HEK293T (cell line): ENCODE measurements around the gene LPCAT4.
A peak's percentile ranks its signal among the peaks of the same experiment; 100 is the strongest.

ENCODE experiments used
- CTCF ChIA-PET: fragments of 350-600 bp; formaldehyde crosslinking; extraction: SDS; loops from one replicate; lab custom pipeline; 2021; ENCODE audit warnings: antibody characterized with exemption, inconsistent platforms; lab: Yijun Ruan, JAX
- POLR2A ChIA-PET: fragments of 350-600 bp; formaldehyde crosslinking; extraction: SDS; loops from one replicate; lab custom pipeline; 2020; ENCODE audit warnings: antibody characterized with exemption, inconsistent platforms; lab: Yijun Ruan, JAX
- DNase-seq: peaks from one replicate; pipeline ENCODE4 v3.0.0; 2012; ENCODE audit warnings: mixed read lengths; ENCODE audit errors: extremely low spot score
- ARNT ChIP-seq: fragments of 450-650 bp; IDR thresholded peaks from 2 replicates; pipeline ENCODE4 v1.6.1; 2017; ENCODE audit warnings: mild to moderate bottlenecking
- BHLHE40 ChIP-seq: fragments of 450-650 bp; IDR thresholded peaks from 2 replicates; pipeline ENCODE4 v1.6.1; 2016; ENCODE audit warnings: mild to moderate bottlenecking, moderate library complexity, borderline replicate concordance
- CTBP1 ChIP-seq: fragments of 450-650 bp; IDR thresholded peaks from 2 replicates; pipeline ENCODE4 v1.6.1; 2016; ENCODE audit warnings: borderline replicate concordance
- ELF4 ChIP-seq: fragments of 450-650 bp; IDR thresholded peaks from 2 replicates; pipeline ENCODE4 v1.6.1; 2017; ENCODE audit warnings: antibody characterized with exemption
- FOXA1 ChIP-seq: fragments of 450-650 bp; IDR thresholded peaks from 2 replicates; pipeline ENCODE4 v1.6.1; 2016; ENCODE audit warnings: mild to moderate bottlenecking
- FOXK2 ChIP-seq: fragments of 450-650 bp; IDR thresholded peaks from 2 replicates; pipeline ENCODE4 v1.6.1; 2016; ENCODE audit warnings: mild to moderate bottlenecking
- FOXM1 ChIP-seq: fragments of 450-650 bp; IDR thresholded peaks from 2 replicates; pipeline ENCODE4 v1.6.1; 2017; ENCODE audit warnings: mild to moderate bottlenecking, borderline replicate concordance
- HDGF ChIP-seq: fragments of 450-650 bp; IDR thresholded peaks from 2 replicates; pipeline ENCODE4 v1.6.1; 2017; ENCODE audit warnings: antibody characterized with exemption, borderline replicate concordance
- L3MBTL2 ChIP-seq: fragments of 450-650 bp; conservative IDR thresholded peaks from 2 replicates; pipeline ENCODE4 v1.6.1; 2016; ENCODE audit warnings: mild to moderate bottlenecking
- LEF1 ChIP-seq: fragments of 450-650 bp; IDR thresholded peaks from 2 replicates; pipeline ENCODE4 v1.6.1; 2017; ENCODE audit warnings: mild to moderate bottlenecking, borderline replicate concordance
- NFRKB ChIP-seq: fragments of 450-650 bp; IDR thresholded peaks from 2 replicates; pipeline ENCODE4 v1.6.1; 2016; ENCODE audit warnings: mild to moderate bottlenecking, moderate library complexity
- SP1 ChIP-seq: fragments of 450-650 bp; IDR thresholded peaks from 2 replicates; pipeline ENCODE4 v1.6.1; 2017
- SUZ12 ChIP-seq: fragments of 450-650 bp; IDR thresholded peaks from 2 replicates; pipeline ENCODE4 v1.6.1; 2016; ENCODE audit warnings: mild to moderate bottlenecking
- TARDBP ChIP-seq: fragments of 450-650 bp; IDR thresholded peaks from 2 replicates; pipeline ENCODE4 v1.6.1; 2016
- ZNF384 ChIP-seq: fragments of 450-650 bp; IDR thresholded peaks from 2 replicates; pipeline ENCODE4 v1.6.1; 2016
- TF ChIP-seq, protein P1 (sequence below): fragments of 450-650 bp; IDR thresholded peaks from 2 replicates; pipeline ENCODE4 v1.6.1; 2016

LPCAT4 gene

DNA sequence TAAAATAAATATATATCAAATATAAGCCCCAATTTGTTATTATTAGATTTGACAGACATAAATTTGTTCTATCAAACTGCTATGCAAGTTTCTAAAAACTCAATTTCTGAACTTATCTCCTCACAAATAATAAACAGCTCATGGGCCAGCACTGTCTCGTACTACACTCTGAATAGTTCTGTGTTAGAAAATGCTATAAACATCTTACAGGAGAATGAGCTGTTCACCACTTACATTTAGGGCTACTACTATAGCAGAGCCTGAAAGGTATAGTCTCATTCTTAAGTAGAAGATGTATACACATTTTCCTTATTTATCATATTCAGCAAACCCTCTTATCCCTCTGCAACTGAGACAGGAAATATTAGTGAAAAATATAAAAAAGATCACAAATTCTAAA is 42.1 kb downstream of the LPCAT4 start:
- POLR2A ChIA-PET = no interaction called here
- TF ChIP-seq L3MBTL2 (no peak), FOXA1 (no peak), ARNT (no peak), HDGF (no peak), FOXK2 (no peak), SUZ12 (no peak)
- no peak for DNase-seq
- CTCF ChIA-PET = no interaction called here

DNA sequence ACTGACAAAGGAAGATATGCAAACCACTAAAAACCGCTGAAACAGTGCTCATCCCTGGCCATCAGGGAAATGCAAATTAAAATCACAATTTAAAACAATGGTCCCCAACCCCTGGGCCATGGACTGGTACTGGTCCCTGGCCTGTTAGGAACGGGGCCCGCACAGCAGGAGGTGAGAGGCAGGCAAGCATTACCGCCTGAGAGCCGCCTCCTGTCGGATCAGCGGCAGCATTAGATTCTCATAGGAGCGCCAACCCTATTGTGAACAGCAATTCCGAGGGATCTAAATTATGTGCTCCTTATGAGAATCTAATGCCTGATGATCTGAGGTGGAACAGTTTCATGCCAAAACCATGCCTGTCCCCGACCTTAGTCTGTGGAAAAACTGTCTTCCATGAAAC is 43.8 kb downstream of the LPCAT4 start:
- ChIA-PET CTCF (no interaction called here), POLR2A (no interaction called here)
- TF ChIP-seq FOXA1 = no peak
- no peak for TF ChIP-seq FOXM1
- no peak for TF ChIP-seq L3MBTL2
- no peak for TF ChIP-seq ZNF384
- no peak for TF ChIP-seq SUZ12
- TF ChIP-seq NFRKB = no peak
- TF ChIP-seq BHLHE40 = no peak
- TF ChIP-seq, protein P1, sequence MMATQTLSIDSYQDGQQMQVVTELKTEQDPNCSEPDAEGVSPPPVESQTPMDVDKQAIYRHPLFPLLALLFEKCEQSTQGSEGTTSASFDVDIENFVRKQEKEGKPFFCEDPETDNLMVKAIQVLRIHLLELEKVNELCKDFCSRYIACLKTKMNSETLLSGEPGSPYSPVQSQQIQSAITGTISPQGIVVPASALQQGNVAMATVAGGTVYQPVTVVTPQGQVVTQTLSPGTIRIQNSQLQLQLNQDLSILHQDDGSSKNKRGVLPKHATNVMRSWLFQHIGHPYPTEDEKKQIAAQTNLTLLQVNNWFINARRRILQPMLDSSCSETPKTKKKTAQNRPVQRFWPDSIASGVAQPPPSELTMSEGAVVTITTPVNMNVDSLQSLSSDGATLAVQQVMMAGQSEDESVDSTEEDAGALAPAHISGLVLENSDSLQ = no peak
- no peak for TF ChIP-seq TARDBP
- TF ChIP-seq SP1 = no peak
- TF ChIP-seq HDGF = no peak
- TF ChIP-seq LEF1 = no peak
- TF ChIP-seq CTBP1 = no peak
- no peak for TF ChIP-seq FOXK2
- TF ChIP-seq ELF4 = no peak
- no peak for DNase-seq

DNA sequence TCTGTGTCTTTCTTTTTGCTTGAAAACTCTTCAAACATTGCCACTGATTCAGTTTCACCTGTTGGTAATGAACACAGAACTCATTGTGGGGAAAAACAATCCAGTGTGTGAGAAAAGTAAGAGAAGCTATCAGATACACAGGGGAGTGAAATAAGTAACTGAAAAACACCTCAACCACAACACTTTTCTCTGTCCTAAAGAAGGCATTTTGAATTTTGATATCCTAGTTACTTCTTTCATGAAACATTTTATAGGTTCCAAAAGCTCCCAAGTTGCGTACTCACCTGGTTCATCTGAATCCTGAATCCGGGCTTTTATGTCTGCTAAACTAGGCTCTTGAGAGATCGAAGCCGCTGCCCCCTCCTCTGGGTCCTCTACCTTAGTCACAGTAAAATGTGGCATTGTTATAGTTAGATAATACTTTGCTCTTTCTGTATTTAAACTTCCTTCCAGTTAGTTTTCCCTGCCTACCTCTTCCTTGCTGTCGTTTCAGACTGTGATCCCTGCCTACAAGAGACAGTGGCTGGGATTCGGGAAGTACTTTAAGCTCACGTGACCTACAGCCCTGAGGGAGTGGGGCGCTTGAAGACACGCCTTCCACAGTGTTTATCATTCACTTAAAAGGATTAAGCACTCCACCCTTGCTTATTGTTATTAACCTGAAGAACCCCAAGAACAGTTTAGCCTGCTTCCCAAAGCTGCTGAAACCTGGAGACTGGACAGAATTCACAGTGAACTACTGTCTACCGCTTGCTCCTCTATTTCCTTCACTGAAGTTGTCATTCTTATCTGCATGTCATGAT is 48.5 kb downstream of the LPCAT4 start:
- 0 out of 2 replicates have a peak, but pooled peaks have one; percentile 35 for TF ChIP-seq ZNF384
- TF ChIP-seq FOXA1 = no peak
- POLR2A ChIA-PET = interaction anchor here (0.7 to 1.4 kb wide), 10 partner anchors 9 to 94 kb away, joined by 3 to 6 read pairs (median 4); partner anchors contain the start of genes EMC4, LPCAT4, NOP10 and NUTM1
- peak; percentile 53 for DNase-seq
- CTCF ChIA-PET = no interaction called here

DNA sequence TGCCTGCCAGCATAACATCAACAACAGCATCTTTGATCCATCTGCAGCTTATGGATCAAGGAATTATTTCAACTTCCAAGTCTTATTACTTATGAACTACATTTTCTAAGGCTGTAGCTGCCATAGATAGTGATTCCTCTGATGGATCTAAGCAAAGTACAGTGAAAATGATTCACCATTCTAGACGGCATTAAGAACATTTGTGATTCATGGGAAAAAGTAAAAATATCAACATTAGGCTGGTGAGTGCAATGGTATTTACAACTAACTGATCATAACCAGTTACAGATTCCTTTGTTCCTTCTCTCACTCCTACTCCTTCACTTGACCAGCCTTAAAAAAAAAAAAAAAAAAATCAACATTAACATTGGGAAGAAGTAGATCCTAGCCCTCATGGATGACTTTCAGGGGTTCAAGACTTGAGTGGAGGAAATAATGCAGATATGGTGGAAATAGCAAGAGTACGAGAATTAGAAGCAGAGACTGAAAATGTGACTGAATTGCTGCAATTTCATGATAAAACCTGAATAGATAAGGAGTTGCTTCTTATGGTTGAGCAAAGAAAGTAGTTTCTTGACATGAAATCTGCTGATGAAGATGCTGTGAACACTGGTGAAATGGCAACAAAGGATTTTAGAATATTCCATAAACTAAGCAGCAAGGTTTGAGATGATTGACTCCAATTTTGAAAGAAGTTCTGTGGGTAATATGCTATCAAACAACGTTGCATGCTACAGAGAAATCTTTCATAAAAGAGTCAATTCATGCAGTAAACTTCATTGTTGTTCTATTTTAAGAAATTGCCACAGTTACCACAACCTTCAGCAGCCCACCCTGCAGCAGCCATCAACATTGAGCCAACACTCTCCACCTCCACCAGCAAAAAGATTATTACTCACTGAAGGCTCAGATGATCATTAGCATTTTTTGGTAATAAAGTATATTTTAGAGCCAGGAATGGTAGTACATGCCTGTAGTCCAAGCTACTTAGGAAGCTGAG is 52.2 kb downstream of the LPCAT4 start:
- CTCF ChIA-PET = no interaction called here
- POLR2A ChIA-PET = no interaction called here

DNA sequence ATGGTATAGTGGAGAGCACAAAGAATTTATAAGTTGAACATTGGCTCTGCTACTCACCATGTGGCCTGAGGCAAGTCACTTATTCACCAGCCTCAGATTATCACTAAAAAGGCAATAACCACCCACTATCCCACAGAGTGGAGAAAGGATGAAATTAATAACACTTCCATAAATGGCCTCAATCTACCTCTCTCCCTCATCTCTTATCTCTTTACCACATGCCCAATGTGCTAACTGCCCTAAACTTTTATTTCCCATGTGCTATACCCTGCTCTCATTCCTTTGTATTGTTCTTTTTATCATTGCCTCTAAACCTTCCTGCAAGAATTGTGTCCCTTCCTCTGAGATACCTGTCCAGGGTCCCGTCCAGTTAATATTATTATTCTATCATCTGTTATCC is 55.4 kb downstream of the LPCAT4 start:
- ChIA-PET POLR2A (no interaction called here), CTCF (no interaction called here)
- TF ChIP-seq FOXM1 (no peak), ZNF384 (no peak), FOXK2 (no peak), TARDBP (no peak), BHLHE40 (no peak), HDGF (no peak), SUZ12 (no peak), SP1 (no peak), ELF4 (no peak), FOXA1 (no peak), NFRKB (no peak)
- TF ChIP-seq, protein P1 = no peak
- DNase-seq = no peak

More for the DNA sequence above, 52.2 kb downstream of the LPCAT4 start:
- DNase-seq = no peak
- TF ChIP-seq L3MBTL2 = no peak
- TF ChIP-seq HDGF = no peak
- TF ChIP-seq NFRKB = no peak
- TF ChIP-seq CTBP1 = no peak
- no peak for TF ChIP-seq LEF1
- no peak for TF ChIP-seq BHLHE40
- no peak for TF ChIP-seq FOXK2
- TF ChIP-seq, protein P1 = no peak
- no peak for TF ChIP-seq TARDBP
- TF ChIP-seq ELF4 = no peak
- TF ChIP-seq FOXM1 = no peak
- no peak for TF ChIP-seq ZNF384
- TF ChIP-seq SP1 = no peak
- no peak for TF ChIP-seq ARNT
- TF ChIP-seq FOXA1 = no peak
- no peak for TF ChIP-seq SUZ12
